Activated naive CD4-positive, alpha-beta T cell treated with anti-CD3 and anti-CD28 coated beads, Interleukin-2, amount 50 U/mL, for 24 hours (primary cell): ENCODE data around the gene TES.

ENCODE experiments used
- H3K27ac Mint-ChIP-seq: one replicate; pipeline ENCODE4 v1.8.0; 2021; ENCODE audit warnings: mild to moderate bottlenecking, mixed read lengths
- H3K27me3 Mint-ChIP-seq: one replicate; pipeline ENCODE4 v1.8.0; 2021; ENCODE audit warnings: mixed read lengths
- H3K36me3 Mint-ChIP-seq: one replicate; pipeline ENCODE4 v1.8.0; 2021; ENCODE audit warnings: mixed read lengths
- H3K4me1 Mint-ChIP-seq: one replicate; pipeline ENCODE4 v1.8.0; 2021; ENCODE audit warnings: mixed read lengths
- H3K4me3 Mint-ChIP-seq: one replicate; pipeline ENCODE4 v1.8.0; 2021; ENCODE audit warnings: mild to moderate bottlenecking, mixed read lengths
- H3K9me3 Mint-ChIP-seq: one replicate; pipeline ENCODE4 v1.8.0; 2021; ENCODE audit warnings: mixed read lengths

TES gene

GRCh38 chr7:116226664-116227063, 16.3 kb downstream of the TES start:
- Mint-ChIP-seq H3K27me3 (no peaks in the 10 kb centered on the region), H3K27ac (peak overlapping the region; percentile 57), H3K9me3 (no peaks in the 10 kb centered on the region), H3K36me3 (no peaks in the 10 kb centered on the region), H3K4me3 (peak overlapping the region; percentile 27), H3K4me1 (peaks cover 96% of the 10 kb centered on the region)

DNA sequence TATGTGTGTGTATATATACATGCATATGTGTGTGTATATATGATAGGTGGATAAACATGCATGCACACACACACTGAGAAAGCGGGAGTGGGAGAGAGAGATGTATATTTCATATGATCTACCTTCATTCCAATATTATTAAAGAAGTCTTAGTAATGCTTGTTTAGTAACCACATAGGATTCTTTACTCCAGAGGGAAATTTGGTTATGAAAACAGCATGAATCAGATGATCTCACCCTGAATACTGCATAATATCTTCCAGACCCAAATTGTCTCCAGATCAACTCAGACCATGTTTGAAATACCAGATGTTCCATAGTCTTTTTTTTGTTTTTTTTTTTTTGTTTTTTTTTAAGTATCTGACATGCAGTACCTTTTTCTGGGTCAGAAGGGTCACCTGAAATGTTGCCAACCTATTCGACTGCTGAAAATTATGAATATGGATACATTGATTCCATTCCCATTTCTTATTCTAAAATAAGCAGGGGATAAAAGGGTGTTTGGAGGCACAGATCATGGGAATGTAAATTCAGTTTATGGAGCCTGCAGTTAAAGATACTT, 17.4 kb downstream of the TES start:
- H3K4me3 Mint-ChIP-seq, result no peak overlapping the region
- H3K36me3 Mint-ChIP-seq, result no peaks in the 10 kb centered on the region
- no peaks in the 10 kb centered on the region for H3K9me3 Mint-ChIP-seq
- H3K4me1 Mint-ChIP-seq, result peaks cover 96% of the 10 kb centered on the region
- peak overlapping the region; percentile 52 for H3K27ac Mint-ChIP-seq
- no peaks in the 10 kb centered on the region for H3K27me3 Mint-ChIP-seq

DNA sequence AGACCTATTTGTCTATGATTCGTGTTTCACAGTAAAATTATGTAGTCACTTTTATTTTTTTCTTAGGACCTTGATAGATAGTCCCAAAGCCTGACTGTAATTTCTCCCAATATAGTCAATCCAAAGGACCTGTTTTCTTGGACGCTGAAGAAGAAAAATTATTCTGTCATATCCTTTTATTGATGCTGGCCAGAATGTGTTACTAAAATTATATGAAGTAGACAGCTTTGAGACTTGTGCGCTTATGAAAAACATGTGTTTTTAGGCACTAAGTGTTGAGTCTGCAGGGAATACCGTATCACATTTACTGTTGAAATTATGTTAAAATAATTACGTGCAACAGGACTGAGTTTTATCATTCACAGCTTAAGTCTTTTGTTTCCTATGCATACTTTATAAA, 17.9 kb downstream of the TES start:
- Mint-ChIP-seq H3K4me3 (no peak overlapping the region), H3K27ac (peak overlapping the region; percentile 52), H3K27me3 (no peaks in the 10 kb centered on the region), H3K9me3 (no peaks in the 10 kb centered on the region), H3K36me3 (no peaks in the 10 kb centered on the region), H3K4me1 (peaks cover 96% of the 10 kb centered on the region)

DNA sequence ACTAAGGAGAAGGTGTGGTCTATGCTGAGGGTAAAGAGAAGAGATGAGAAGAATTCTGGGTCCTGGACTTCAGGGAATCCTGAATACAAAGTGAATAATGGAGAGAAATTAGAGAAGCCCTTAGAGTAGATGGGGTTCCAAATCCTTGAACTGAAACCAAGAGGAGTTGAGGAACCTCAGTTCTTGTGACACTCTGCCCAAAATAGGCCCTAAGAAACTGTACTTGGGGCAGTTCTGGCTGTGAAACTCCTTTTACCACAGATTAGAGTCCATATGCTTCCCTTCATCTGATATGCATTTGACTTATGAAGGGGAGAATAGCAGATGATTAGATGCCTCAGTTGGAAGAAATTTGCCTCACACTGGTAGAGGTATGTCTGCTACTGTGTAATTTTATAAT, 19.0 kb downstream of the TES start:
- no peaks in the 10 kb centered on the region for H3K9me3 Mint-ChIP-seq
- no peaks in the 10 kb centered on the region for H3K36me3 Mint-ChIP-seq
- no peaks in the 10 kb centered on the region for H3K27me3 Mint-ChIP-seq
- H3K27ac Mint-ChIP-seq, result peak overlapping the region; percentile 94
- H3K4me3 Mint-ChIP-seq, result peak overlapping the region; percentile 3
- H3K4me1 Mint-ChIP-seq, result peaks cover 96% of the 10 kb centered on the region

DNA sequence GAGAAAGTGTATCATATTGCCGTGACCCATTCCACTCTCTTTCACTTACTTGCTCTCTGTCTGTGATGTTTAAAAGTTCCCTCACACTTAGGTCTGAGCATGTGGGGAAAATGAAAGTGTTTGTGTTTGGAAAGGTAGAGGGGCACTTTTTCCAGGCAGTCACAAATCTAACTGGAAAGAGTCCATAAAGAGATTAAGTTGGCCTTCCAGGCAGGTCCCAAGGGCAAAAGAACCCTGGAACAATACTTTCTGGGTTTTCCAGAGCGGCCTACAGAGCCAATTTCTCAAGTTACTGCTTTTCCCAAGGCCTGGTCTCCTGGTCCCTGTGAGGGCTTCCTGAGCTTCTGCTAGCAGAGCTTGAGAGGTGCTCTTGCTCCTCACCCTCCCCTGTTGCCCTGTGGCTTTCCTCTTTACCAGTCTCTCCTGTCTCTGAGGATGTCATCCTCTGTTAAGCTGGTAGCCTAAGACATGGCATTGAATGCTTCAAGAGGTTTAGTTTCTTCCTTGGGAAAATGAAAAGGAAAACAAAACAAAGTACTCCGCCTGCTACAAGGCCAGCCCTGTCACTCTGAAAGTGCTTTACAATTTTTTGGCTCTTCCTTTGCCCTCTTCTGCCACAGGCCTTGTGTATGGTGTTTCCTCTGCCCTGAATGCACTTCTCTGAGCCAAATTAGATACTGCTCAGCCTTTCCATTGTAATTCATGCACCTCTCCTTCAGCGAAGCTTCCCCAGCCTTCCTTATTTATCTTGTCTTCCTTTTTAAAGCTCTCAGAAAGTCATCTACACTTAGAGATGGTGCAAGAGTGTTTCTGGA, 20.1 kb downstream of the TES start:
- peak overlapping the region; percentile 92 for H3K27ac Mint-ChIP-seq
- H3K4me1 Mint-ChIP-seq, result peaks cover 96% of the 10 kb centered on the region
- no peaks in the 10 kb centered on the region for H3K9me3 Mint-ChIP-seq
- H3K4me3 Mint-ChIP-seq, result peak overlapping the region; percentile 59
- no peaks in the 10 kb centered on the region for H3K27me3 Mint-ChIP-seq
- H3K36me3 Mint-ChIP-seq, result no peaks in the 10 kb centered on the region

DNA sequence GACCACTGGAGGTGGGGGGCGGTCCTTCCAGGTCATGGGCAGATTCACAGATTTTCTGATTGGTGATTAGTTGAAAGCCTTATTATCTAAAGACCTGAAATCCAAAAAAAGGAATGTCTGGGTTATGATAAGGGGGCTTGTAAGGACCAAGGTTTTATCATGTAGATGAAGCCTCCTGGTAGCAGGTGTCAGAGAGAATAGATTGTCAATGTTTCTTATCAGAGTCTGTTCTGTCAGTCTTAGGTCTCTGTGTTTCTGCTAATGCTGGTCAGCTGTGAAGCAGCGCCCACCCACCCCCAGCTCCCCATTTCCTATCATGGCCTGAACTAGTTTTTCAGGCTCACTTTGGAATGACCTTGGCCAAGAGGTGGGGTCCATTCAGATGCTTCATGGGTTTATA, 21.2 kb downstream of the TES start:
- no peaks in the 10 kb centered on the region for H3K36me3 Mint-ChIP-seq
- H3K4me3 Mint-ChIP-seq, result no peak overlapping the region
- H3K27ac Mint-ChIP-seq, result peak overlapping the region; percentile 92
- H3K9me3 Mint-ChIP-seq, result no peaks in the 10 kb centered on the region
- peaks cover 94% of the 10 kb centered on the region for H3K4me1 Mint-ChIP-seq
- H3K27me3 Mint-ChIP-seq, result no peaks in the 10 kb centered on the region

DNA sequence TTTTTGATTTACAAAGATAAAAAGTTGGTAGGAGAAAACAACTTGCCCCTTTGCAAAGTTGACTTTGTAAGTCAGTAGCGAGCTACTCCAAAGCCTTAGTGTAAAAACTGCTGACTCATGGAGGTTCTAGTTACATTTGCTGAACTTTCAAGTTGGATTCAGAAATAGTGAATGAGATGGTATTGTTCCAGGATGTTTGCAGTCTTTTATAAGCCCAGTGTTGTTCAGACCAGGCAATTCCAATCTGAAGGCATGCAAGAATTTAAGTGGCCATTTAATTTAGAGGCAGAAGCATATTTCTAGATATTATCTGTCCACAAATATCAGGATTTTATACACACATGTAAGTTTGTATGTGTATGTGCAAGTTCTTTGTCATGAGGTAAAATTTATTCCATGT, 21.6 kb downstream of the TES start:
- Mint-ChIP-seq H3K27ac (peak overlapping the region; percentile 71), H3K9me3 (no peaks in the 10 kb centered on the region), H3K4me3 (no peak overlapping the region), H3K4me1 (peaks cover 95% of the 10 kb centered on the region), H3K36me3 (no peaks in the 10 kb centered on the region), H3K27me3 (no peaks in the 10 kb centered on the region)

DNA sequence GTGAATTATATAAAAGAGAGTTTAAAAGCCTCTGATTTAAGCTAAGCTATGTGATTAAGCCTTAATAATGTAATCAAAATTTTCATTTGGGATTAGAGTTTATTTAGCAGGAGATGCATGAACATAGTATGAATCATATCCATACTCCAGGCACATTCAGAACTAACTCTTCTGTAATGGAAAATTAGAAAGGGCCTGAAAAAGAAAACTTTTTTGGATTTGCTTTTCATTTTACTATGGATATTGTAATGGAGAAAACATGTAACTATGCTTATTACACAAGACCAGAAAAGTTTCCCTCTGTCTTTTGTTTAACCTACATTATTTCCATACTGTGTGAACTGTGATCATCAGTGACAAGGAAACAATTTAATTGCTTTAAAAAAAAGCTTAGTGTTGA, 22.0 kb downstream of the TES start:
- H3K27me3 Mint-ChIP-seq, result no peaks in the 10 kb centered on the region
- H3K4me3 Mint-ChIP-seq, result no peak overlapping the region
- no peaks in the 10 kb centered on the region for H3K9me3 Mint-ChIP-seq
- H3K4me1 Mint-ChIP-seq, result peaks cover 96% of the 10 kb centered on the region
- peaks cover 2% of the 10 kb centered on the region for H3K36me3 Mint-ChIP-seq
- H3K27ac Mint-ChIP-seq, result peak overlapping the region; percentile 71

GRCh38 chr7:116232920-116233319, 22.6 kb downstream of the TES start:
- peaks cover 96% of the 10 kb centered on the region for H3K4me1 Mint-ChIP-seq
- H3K27ac Mint-ChIP-seq, result peak overlapping the region; percentile 71
- no peak overlapping the region for H3K4me3 Mint-ChIP-seq
- H3K27me3 Mint-ChIP-seq, result no peaks in the 10 kb centered on the region
- H3K9me3 Mint-ChIP-seq, result no peaks in the 10 kb centered on the region
- H3K36me3 Mint-ChIP-seq, result peaks cover 6% of the 10 kb centered on the region

DNA sequence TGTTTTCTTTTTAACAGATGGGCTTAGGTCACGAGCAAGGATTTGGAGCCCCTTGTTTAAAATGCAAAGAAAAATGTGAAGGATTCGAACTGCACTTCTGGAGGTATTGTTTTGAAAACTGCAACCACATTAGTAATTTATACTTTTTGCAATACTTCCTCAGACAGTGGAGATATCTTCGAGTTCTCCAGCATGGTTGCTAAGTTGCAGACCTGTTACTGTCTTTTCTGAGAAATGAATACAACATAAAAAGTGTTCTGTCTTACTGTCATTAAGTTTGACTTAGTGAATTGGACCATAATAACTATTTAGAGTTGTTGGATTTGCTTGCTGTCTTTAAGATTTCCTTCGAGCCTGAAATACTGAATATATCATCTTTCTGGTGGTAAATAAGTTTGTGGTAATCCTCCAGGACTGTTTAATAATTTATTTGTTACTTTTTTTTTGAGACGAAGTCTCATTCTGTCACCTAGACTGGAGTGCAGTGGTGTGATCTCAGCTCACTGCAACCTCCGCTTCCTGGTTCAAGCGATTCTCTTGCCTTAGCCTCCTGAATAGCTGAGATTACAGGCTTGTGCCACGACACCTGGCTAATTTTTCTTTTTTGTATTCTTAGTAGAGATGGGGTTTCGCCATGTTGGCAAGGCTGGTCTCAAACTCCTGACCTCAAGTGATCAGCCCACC, 24.3 kb downstream of the TES start:
- Mint-ChIP-seq H3K4me3 (no peak overlapping the region), H3K27me3 (no peaks in the 10 kb centered on the region), H3K9me3 (no peaks in the 10 kb centered on the region), H3K27ac (no peak overlapping the region), H3K4me1 (peaks cover 90% of the 10 kb centered on the region), H3K36me3 (peaks cover 9% of the 10 kb centered on the region)

GRCh38 chr7:116235380-116235779, 25.0 kb downstream of the TES start:
- Mint-ChIP-seq H3K9me3 (no peaks in the 10 kb centered on the region), H3K27ac (no peak overlapping the region), H3K27me3 (no peaks in the 10 kb centered on the region), H3K4me1 (peaks cover 87% of the 10 kb centered on the region), H3K36me3 (peaks cover 9% of the 10 kb centered on the region), H3K4me3 (no peak overlapping the region)

GRCh38 chr7:116236020-116236630, 25.8 kb downstream of the TES start:
- H3K27me3 Mint-ChIP-seq, result no peaks in the 10 kb centered on the region
- H3K9me3 Mint-ChIP-seq, result no peaks in the 10 kb centered on the region
- H3K4me1 Mint-ChIP-seq, result peaks cover 87% of the 10 kb centered on the region
- peak overlapping the region; percentile 44 for H3K4me3 Mint-ChIP-seq
- H3K27ac Mint-ChIP-seq, result no peak overlapping the region
- peaks cover 12% of the 10 kb centered on the region for H3K36me3 Mint-ChIP-seq

- no peaks in the 10 kb centered on the region for H3K9me3 Mint-ChIP-seq
- peaks cover 18% of the 10 kb centered on the region for H3K36me3 Mint-ChIP-seq
- peaks cover 78% of the 10 kb centered on the region for H3K4me1 Mint-ChIP-seq
- H3K4me3 Mint-ChIP-seq, result no peak overlapping the region
- peak overlapping the region; percentile 76 for H3K27ac Mint-ChIP-seq
- no peaks in the 10 kb centered on the region for H3K27me3 Mint-ChIP-seq
Measured at GRCh38 chr7:116239020-116239419, 28.7 kb downstream of the TES start.

GRCh38 chr7:116239434-116239833, 29.1 kb downstream of the TES start:
- Mint-ChIP-seq H3K4me1 (peaks cover 73% of the 10 kb centered on the region), H3K36me3 (peaks cover 19% of the 10 kb centered on the region), H3K27ac (no peak overlapping the region), H3K4me3 (no peak overlapping the region), H3K27me3 (no peaks in the 10 kb centered on the region), H3K9me3 (no peaks in the 10 kb centered on the region)

DNA sequence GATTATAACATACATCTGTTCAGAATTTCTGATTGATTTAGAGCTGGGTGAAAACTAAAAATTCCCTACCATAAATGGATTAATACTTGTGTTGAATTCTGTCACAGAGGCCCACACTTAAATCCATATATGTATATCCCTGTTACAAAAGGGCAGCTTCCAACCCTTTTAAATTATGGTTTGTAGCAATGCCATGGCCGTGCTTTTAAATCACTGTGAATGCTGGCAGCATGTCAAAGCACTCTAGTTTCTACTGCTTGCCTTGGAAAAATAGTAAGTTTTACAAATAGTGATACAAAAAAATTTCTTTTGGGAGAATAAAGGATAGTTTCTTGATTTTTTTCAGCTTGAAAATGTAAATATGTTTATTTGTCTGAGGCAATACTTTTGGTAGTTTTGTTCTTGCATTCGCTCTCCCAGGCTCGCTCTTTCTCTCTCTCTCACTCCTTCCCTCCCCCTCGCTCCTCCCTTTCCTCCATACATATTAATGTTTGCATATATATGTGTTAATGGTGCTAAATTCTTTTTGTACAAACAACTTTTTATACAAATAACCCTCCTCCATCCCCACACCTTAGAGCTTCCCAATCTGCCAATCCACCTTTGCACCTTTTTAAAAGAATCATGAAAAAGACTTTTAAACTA, 29.8 kb downstream of the TES start:
- Mint-ChIP-seq H3K27ac (peak overlapping the region; percentile 63), H3K36me3 (peaks cover 20% of the 10 kb centered on the region)

More for the DNA sequence above, 29.8 kb downstream of the TES start:
- Mint-ChIP-seq H3K9me3 (no peaks in the 10 kb centered on the region), H3K4me1 (peaks cover 68% of the 10 kb centered on the region), H3K27me3 (no peaks in the 10 kb centered on the region), H3K4me3 (no peak overlapping the region)
